ENCODE data around the gene LRP6.
"Not testable (repeated sequence)": the region's sequence is repeated elsewhere in the genome, so short reads cannot be mapped to it uniquely, and the experiment has no call there.

LRP6 gene

GRCh38 chr12:12116677-12117076, 150.2 kb downstream of the LRP6 start:
- DNase-seq (ENCODE audit: low spot score), result no peak

GRCh38 chr12:12115514-12115913, 151.3 kb downstream of the LRP6 start:
- no peak for DNase-seq (ENCODE audit: low spot score)

- not testable (repeated sequence) for DNase-seq (ENCODE audit: low spot score)
Observed at GRCh38 chr12:12110923-12111555, 155.8 kb downstream of the LRP6 start.

- no peak for DNase-seq (ENCODE audit: low spot score)
Observed at GRCh38 chr12:12108441-12109058, 158.3 kb downstream of the LRP6 start.

GRCh38 chr12:12107678-12108077, 159.2 kb downstream of the LRP6 start:
- no peak for DNase-seq (ENCODE audit: low spot score)

GRCh38 chr12:12099102-12099501, 167.7 kb downstream of the LRP6 start:
- DNase-seq (ENCODE audit: low spot score), result no peak

- no peak for DNase-seq (ENCODE audit: low spot score)
Observed at GRCh38 chr12:12098691-12099015, 168.2 kb downstream of the LRP6 start.

- no peak for DNase-seq (ENCODE audit: low spot score)
Observed at GRCh38 chr12:12097891-12098690, 168.8 kb downstream of the LRP6 start.

- DNase-seq (ENCODE audit: low spot score), result no peak
Observed at GRCh38 chr12:12095021-12095420, 171.8 kb downstream of the LRP6 start.

- DNase-seq (ENCODE audit: low spot score), result no peak
Observed at GRCh38 chr12:12094481-12094880, 172.4 kb downstream of the LRP6 start.

GRCh38 chr12:12091977-12092663, 174.7 kb downstream of the LRP6 start:
- DNase-seq (ENCODE audit: low spot score), result no peak

- DNase-seq (ENCODE audit: low spot score), result no peak
Observed at GRCh38 chr12:12091071-12091470, 175.8 kb downstream of the LRP6 start.

GRCh38 chr12:12088761-12089160, 178.1 kb downstream of the LRP6 start:
- no peak for DNase-seq (ENCODE audit: low spot score)

- DNase-seq (ENCODE audit: low spot score), result no peak
Observed at GRCh38 chr12:12088147-12088546, 178.7 kb downstream of the LRP6 start.

- no peak for DNase-seq (ENCODE audit: low spot score)
Observed at GRCh38 chr12:12087693-12088034, 179.2 kb downstream of the LRP6 start.

GRCh38 chr12:12086973-12087692, 179.7 kb downstream of the LRP6 start:
- no peak for DNase-seq (ENCODE audit: low spot score)

GRCh38 chr12:12086362-12086761, 180.5 kb downstream of the LRP6 start:
- DNase-seq (ENCODE audit: low spot score), result no peak

- DNase-seq (ENCODE audit: low spot score), result no peak
Observed at GRCh38 chr12:12083688-12084087, 183.2 kb downstream of the LRP6 start.

- DNase-seq (ENCODE audit: low spot score), result no peak
Observed at GRCh38 chr12:12081836-12082497, 184.9 kb downstream of the LRP6 start.

GRCh38 chr12:12079291-12079690, 187.6 kb downstream of the LRP6 start:
- no peak for DNase-seq (ENCODE audit: low spot score)

GRCh38 chr12:12072064-12072760, 194.6 kb downstream of the LRP6 start:
- DNase-seq (ENCODE audit: low spot score), result no peak

Measured in hematopoietic multipotent progenitor cell treated with erythropoietin and hydrocortisone succinate and interleukin-3 and kit ligand, for 17 days (in vitro differentiated cells).